Measurements from ENCODE around the gene RTF1. TPM values are rescaled to one million over a fixed set of nuclear protein-coding genes. Genes with fewer than 3 reads are reported as not detected.

The RTF1 gene
- polyA plus RNA-seq, 3 donors = 62.8 to 73.0 (median 66.3) TPM

GRCh38 chr15:41476416-41477048 is 59.6 kb downstream of the RTF1 start:
- DNase-seq (ENCODE audit: extremely low read depth in 1 of 11, low read depth in 9 of 11, low spot score in 4 of 11) = no peak

- DNase-seq (ENCODE audit: extremely low read depth in 1 of 11, low read depth in 9 of 11, low spot score in 4 of 11) = no peak
Measured at GRCh38 chr15:41480396-41481140, 63.7 kb downstream of the RTF1 start.

- no peak for DNase-seq (ENCODE audit: extremely low read depth in 1 of 11, low read depth in 9 of 11, low spot score in 4 of 11)
Measured at GRCh38 chr15:41482110-41482877, 65.4 kb downstream of the RTF1 start.

- no peak for DNase-seq (ENCODE audit: extremely low read depth in 1 of 11, low read depth in 9 of 11, low spot score in 4 of 11)
Measured at GRCh38 chr15:41483115-41483514, 66.2 kb downstream of the RTF1 start.

- DNase-seq (ENCODE audit: extremely low read depth in 1 of 11, low read depth in 9 of 11, low spot score in 4 of 11) = no peak
Measured at GRCh38 chr15:41483519-41483918, 66.6 kb downstream of the RTF1 start.

GRCh38 chr15:41484937-41485625 is 68.2 kb downstream of the RTF1 start:
- no peak for DNase-seq (ENCODE audit: extremely low read depth in 1 of 11, low read depth in 9 of 11, low spot score in 4 of 11)

- no peak for DNase-seq (ENCODE audit: extremely low read depth in 1 of 11, low read depth in 9 of 11, low spot score in 4 of 11)
Measured at GRCh38 chr15:41486286-41486685, 69.4 kb downstream of the RTF1 start.

- DNase-seq (ENCODE audit: extremely low read depth in 1 of 11, low read depth in 9 of 11, low spot score in 4 of 11) = peak in 1 of 11 donors; percentile 41
Measured at GRCh38 chr15:41487381-41487780, 70.5 kb downstream of the RTF1 start.

GRCh38 chr15:41487802-41488201 is 70.9 kb downstream of the RTF1 start:
- DNase-seq (ENCODE audit: extremely low read depth in 1 of 11, low read depth in 9 of 11, low spot score in 4 of 11) = no peak

- no peak for DNase-seq (ENCODE audit: extremely low read depth in 1 of 11, low read depth in 9 of 11, low spot score in 4 of 11)
Measured at GRCh38 chr15:41489641-41490040, 72.7 kb downstream of the RTF1 start.

- DNase-seq (ENCODE audit: extremely low read depth in 1 of 11, low read depth in 9 of 11, low spot score in 4 of 11) = no peak
Measured at GRCh38 chr15:41490355-41490754, 73.5 kb downstream of the RTF1 start.

- no peak for DNase-seq (ENCODE audit: extremely low read depth in 1 of 11, low read depth in 9 of 11, low spot score in 4 of 11)
Measured at GRCh38 chr15:41491889-41492288, 75.0 kb downstream of the RTF1 start.

- DNase-seq (ENCODE audit: extremely low read depth in 1 of 11, low read depth in 9 of 11, low spot score in 4 of 11) = no peak
Measured at GRCh38 chr15:41492597-41493204, 75.8 kb downstream of the RTF1 start.

- DNase-seq (ENCODE audit: extremely low read depth in 1 of 11, low read depth in 9 of 11, low spot score in 4 of 11) = peak in 2 of 11 donors; percentile 50 to 54
Measured at GRCh38 chr15:41493205-41493901, 76.5 kb downstream of the RTF1 start, which contains the start of gene ITPKA. Gene ITPKA (plus strand): TSS chr15:41493874. CDS start chr15:41493928, 54 bp downstream.

- DNase-seq (ENCODE audit: extremely low read depth in 1 of 11, low read depth in 9 of 11, low spot score in 4 of 11) = no peak
Measured at GRCh38 chr15:41493902-41494189, 77.0 kb downstream of the RTF1 start.

- no peak for DNase-seq (ENCODE audit: extremely low read depth in 1 of 11, low read depth in 9 of 11, low spot score in 4 of 11)
Measured at GRCh38 chr15:41494190-41494921, 77.5 kb downstream of the RTF1 start.

- DNase-seq (ENCODE audit: extremely low read depth in 1 of 11, low read depth in 9 of 11, low spot score in 4 of 11) = no peak
Measured at GRCh38 chr15:41494922-41495735, 78.2 kb downstream of the RTF1 start.
